HG03558 (cell line): ENCODE data around the gene NUFIP2.

Experiments
- ATAC-seq: cut with Tn5 transposase; IDR thresholded peaks from one replicate; pipeline ENCODE4 v1.9.1; 2021; ENCODE audit warnings: moderate number of reproducible peaks; ENCODE audit not compliant: unreplicated experiment; ENCODE audit errors: extremely low read depth

Gene NUFIP2

DNA sequence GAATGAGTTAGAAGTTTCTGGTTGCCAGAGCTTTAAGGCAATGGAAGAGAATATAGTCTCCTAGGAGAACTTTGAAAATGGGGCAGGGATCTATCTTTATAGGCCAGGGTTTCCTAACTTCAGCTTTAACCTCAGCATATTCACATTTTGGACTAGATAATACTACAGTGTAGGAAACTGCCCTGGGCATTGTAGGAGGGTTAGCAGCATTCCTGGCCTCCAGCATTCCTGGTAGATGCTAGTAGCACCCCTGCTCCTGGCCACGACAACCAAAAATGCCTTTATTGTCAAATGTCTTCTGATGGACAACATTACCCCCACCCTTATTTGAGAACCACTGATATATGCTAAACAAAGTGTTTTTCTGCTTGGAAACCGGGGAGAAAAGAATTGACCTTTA lies 86.0 kb downstream of the NUFIP2 start:
- no peak for ATAC-seq
